ENCODE results near the gene TMTC1. TPM values are rescaled to one million over a fixed set of nuclear protein-coding genes. Genes with fewer than 3 reads are reported as not detected.

TMTC1 gene
- polyA plus RNA-seq, 1 donor (not counting 4 experiments of a cell fraction or from before 2014, with no cell fraction given), result 3.7 TPM

DNA sequence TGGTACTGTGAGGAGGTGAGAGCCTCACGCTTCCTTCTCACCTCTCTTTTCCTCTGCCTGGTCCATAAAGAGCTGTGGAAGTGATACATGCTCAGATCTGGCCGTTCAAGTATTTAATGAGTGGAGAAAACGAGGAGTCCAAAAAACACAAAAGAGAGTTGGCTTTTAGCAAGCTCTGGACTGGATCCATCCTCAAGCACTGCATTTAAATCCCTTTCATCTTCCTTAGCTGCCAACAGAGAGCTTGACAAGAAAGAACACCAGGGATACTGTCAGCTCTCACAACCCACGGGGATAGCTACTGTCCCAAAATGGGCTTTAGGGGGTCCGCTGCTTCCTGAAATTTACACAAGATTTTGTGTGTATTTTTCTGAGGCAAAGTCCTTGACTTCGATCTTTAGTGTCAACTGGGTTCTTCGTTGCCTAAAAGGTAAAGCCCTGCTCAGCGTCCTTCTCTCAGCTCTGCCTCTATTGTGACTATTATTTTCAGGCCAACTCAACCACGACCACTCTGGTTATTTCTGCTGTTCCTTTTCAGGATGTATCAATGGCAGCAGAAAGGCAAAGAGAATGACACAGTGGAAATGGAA, 120.9 kb downstream of the TMTC1 start:
- H3K27me3 ChIP-seq (ENCODE audit: control insufficient read depth, extremely low read depth, insufficient read depth, low read length), result no peaks in the 10 kb centered on the region
- no peak overlapping the region for H3K9ac ChIP-seq (ENCODE audit: control insufficient read depth, extremely low read depth, insufficient read depth, low read length)
- no peak overlapping the region for H3K4me2 ChIP-seq (ENCODE audit: control insufficient read depth, extremely low read depth, insufficient read depth, low read depth, low read length)
- no peaks in the 10 kb centered on the region for H3K4me1 ChIP-seq (ENCODE audit: control insufficient read depth, extremely low read depth, insufficient read depth, low read length)
- no peak overlapping the region for H3K4me3 ChIP-seq (ENCODE audit: control insufficient read depth in 2 of 3, extremely low read depth in 1 of 3, insufficient read depth in 2 of 3, low read depth in 1 of 3, low read length in 3 of 3)
- TF ChIP-seq EZH2 (IDR thresholded peaks at IDR 0.05; ENCODE audit: low read length), result no peak
- TF ChIP-seq, protein P1, sequence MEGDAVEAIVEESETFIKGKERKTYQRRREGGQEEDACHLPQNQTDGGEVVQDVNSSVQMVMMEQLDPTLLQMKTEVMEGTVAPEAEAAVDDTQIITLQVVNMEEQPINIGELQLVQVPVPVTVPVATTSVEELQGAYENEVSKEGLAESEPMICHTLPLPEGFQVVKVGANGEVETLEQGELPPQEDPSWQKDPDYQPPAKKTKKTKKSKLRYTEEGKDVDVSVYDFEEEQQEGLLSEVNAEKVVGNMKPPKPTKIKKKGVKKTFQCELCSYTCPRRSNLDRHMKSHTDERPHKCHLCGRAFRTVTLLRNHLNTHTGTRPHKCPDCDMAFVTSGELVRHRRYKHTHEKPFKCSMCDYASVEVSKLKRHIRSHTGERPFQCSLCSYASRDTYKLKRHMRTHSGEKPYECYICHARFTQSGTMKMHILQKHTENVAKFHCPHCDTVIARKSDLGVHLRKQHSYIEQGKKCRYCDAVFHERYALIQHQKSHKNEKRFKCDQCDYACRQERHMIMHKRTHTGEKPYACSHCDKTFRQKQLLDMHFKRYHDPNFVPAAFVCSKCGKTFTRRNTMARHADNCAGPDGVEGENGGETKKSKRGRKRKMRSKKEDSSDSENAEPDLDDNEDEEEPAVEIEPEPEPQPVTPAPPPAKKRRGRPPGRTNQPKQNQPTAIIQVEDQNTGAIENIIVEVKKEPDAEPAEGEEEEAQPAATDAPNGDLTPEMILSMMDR (optimal IDR thresholded peaks at IDR 0.05 in 1 of 3, IDR thresholded peaks at IDR 0.05 in 1 of 3, conservative IDR thresholded peaks at IDR 0.05 in 1 of 3; ENCODE audit: extremely low read depth in 1 of 3, insufficient read depth in 2 of 3, low read length in 3 of 3), result no peak
- no peaks in the 10 kb centered on the region for H3K9me1 ChIP-seq (ENCODE audit: control insufficient read depth, extremely low read depth, insufficient read depth, low read length)
- H2AFZ ChIP-seq (ENCODE audit: control insufficient read depth, low read length), result no peak overlapping the region
- no peaks in the 10 kb centered on the region for H3K79me2 ChIP-seq (ENCODE audit: control insufficient read depth, insufficient read depth, low read length)
- H3K27ac ChIP-seq (ENCODE audit: control insufficient read depth, insufficient read depth, low read length), result no peak overlapping the region
- no peaks in the 10 kb centered on the region for H3K9me3 ChIP-seq (ENCODE audit: control insufficient read depth, low read depth, low read length)
- H3K36me3 ChIP-seq (ENCODE audit: control insufficient read depth in 2 of 2, extremely low read depth in 1 of 2, insufficient read depth in 2 of 2, low read length in 2 of 2), result no peaks in the 10 kb centered on the region
- dilution Hi-C loops (cut with MboI; ENCODE audit: extremely low pct_ligation_motif_present, low sequenced_read_pairs), result no loop called here
- no peak for DNase-seq (ENCODE audit: low read depth, low spot score)
- H4K20me1 ChIP-seq (ENCODE audit: control insufficient read depth, extremely low read depth, insufficient read depth, low read length), result no peaks in the 10 kb centered on the region
- no peak for FAIRE-seq

DNA sequence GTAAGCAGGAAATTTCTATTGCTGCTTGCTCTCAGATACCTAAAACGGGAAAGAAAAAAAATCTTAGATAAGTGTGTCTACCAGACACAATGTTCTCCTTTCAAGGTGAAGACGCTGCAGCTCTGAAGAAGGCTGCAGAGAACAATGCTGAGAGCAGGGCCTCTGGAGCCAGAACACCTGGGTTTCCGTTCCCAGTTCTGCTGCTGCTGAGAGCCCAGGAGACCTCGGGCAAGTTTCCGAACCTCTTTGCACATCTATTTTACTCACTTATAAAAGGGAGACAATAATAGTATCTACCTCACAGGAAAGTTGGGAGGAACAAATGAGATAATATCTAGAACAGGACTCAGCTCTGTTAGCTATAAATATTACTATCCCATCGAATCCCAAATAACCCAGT, 122.9 kb downstream of the TMTC1 start:
- TF ChIP-seq EZH2 (IDR thresholded peaks at IDR 0.05; ENCODE audit: low read length), result no peak
- TF ChIP-seq, protein P1 (optimal IDR thresholded peaks at IDR 0.05 in 1 of 3, IDR thresholded peaks at IDR 0.05 in 1 of 3, conservative IDR thresholded peaks at IDR 0.05 in 1 of 3; ENCODE audit: extremely low read depth in 1 of 3, insufficient read depth in 2 of 3, low read length in 3 of 3), result no peak
- FAIRE-seq (no peak), DNase-seq (ENCODE audit: low read depth, low spot score) (no peak)
- no peak overlapping the region for H3K27ac ChIP-seq (ENCODE audit: control insufficient read depth, insufficient read depth, low read length)
- H3K36me3 ChIP-seq (ENCODE audit: control insufficient read depth in 2 of 2, extremely low read depth in 1 of 2, insufficient read depth in 2 of 2, low read length in 2 of 2), result no peaks in the 10 kb centered on the region
- dilution Hi-C loops (cut with MboI; ENCODE audit: extremely low pct_ligation_motif_present, low sequenced_read_pairs), result no loop called here
- no peaks in the 10 kb centered on the region for H3K79me2 ChIP-seq (ENCODE audit: control insufficient read depth, insufficient read depth, low read length)
- no peaks in the 10 kb centered on the region for H4K20me1 ChIP-seq (ENCODE audit: control insufficient read depth, extremely low read depth, insufficient read depth, low read length)
- H3K4me1 ChIP-seq (ENCODE audit: control insufficient read depth, extremely low read depth, insufficient read depth, low read length), result no peaks in the 10 kb centered on the region
- H2AFZ ChIP-seq (ENCODE audit: control insufficient read depth, low read length), result no peak overlapping the region
- H3K9me3 ChIP-seq (ENCODE audit: control insufficient read depth, low read depth, low read length), result no peaks in the 10 kb centered on the region
- no peak overlapping the region for H3K4me3 ChIP-seq (ENCODE audit: control insufficient read depth in 2 of 3, extremely low read depth in 1 of 3, insufficient read depth in 2 of 3, low read depth in 1 of 3, low read length in 3 of 3)
- H3K27me3 ChIP-seq (ENCODE audit: control insufficient read depth, extremely low read depth, insufficient read depth, low read length), result no peaks in the 10 kb centered on the region
- H3K9ac ChIP-seq (ENCODE audit: control insufficient read depth, extremely low read depth, insufficient read depth, low read length), result no peak overlapping the region
- no peaks in the 10 kb centered on the region for H3K9me1 ChIP-seq (ENCODE audit: control insufficient read depth, extremely low read depth, insufficient read depth, low read length)
- H3K4me2 ChIP-seq (ENCODE audit: control insufficient read depth, extremely low read depth, insufficient read depth, low read depth, low read length), result no peak overlapping the region
